ENCODE results near the gene L2HGDH. TPM values are rescaled to one million over a fixed set of nuclear protein-coding genes. Genes with fewer than 3 reads are reported as not detected.

Gene L2HGDH
- total RNA-seq, 2 experiments from 2014 or later = 8.7 to 19.8 TPM

DNA sequence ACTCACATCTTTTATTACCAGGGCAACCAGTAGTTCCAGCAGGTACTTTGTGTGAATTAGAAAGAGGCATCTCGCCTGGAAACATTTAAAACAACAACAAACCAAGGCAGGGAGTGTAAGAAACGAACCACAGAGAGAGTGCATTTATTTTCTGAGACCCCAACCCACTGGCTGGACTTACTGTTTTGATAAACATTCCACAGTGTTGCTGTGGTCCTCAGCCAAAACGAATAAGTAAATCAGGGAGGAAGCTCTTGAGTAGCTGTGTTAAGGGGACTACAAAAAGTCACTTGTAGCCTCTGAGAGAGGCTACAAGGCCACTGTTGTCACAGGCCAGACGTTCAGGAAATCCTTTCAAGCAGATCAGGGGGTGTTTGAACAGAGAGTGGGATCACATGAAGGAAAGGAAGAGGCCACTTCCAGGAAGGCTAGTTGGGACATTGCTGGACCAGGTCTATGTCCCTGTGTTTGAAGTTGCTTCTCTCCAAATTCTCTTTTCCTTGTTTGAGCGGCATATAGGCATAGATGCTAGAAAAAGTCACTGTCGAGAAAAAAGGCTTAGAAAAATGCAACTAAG is 33.9 kb upstream of the L2HGDH start:
- H3K27ac ChIP-seq (ENCODE audit: low read depth, low read length, poor library complexity, severe bottlenecking) = no peak overlapping the region
- intact Hi-C loops (cut with micrococcal nuclease; ENCODE audit: unreplicated experiment) = no loop called here
- POLR2A ChIA-PET = interaction anchor here (1.2 to 1.5 kb wide), 2 partner anchors 11 to 142 kb away, joined by 4 to 5 read pairs; no protein-coding TSS in a partner anchor

DNA sequence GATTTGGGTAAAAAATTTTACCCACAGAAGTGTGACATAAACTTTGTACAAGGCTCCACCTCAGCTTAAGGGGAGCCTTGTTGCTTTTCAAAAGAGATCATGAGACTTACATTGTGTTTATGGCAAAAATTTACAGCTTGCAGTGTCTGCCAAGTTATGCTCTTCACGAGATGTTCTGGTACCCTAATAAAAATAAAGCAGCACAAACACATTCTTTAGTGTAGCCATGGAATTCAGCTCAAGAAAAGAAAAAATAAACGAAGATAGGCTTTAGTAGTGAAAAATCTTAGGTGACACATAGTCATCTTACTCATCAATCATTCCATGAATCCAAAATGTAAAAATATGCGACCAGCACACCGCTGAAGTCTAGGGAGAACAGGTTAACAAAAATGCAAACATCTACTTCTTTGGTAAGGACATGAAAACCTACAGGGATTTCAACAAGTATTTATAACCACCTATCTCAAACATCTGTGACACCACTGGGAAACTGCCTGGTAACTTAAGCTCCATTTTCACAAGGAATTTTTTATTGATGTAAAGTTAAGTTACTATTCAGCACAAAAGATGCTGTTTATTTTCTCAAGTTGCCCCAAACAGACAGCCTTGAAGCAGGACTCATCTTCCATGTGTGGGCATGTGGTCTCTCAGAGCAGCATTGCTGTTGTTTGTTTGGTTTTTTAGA is 33.0 kb upstream of the L2HGDH start:
- no TSS peak for BruUV-seq (replicated peaks)
- H3K4me2 ChIP-seq (ENCODE audit: low read length) = no peak overlapping the region
- intact Hi-C loops (cut with micrococcal nuclease; ENCODE audit: unreplicated experiment) = no loop called here
- no peak overlapping the region for H2AFZ ChIP-seq (ENCODE audit: low read length)
- no peaks in the 10 kb centered on the region for H3K4me1 ChIP-seq (ENCODE audit: insufficient read depth, low read length, poor library complexity, severe bottlenecking)
- no peak overlapping the region for H3K27ac ChIP-seq (ENCODE audit: low read depth, low read length, poor library complexity, severe bottlenecking)
- CTCF ChIA-PET (ENCODE audit: unreplicated experiment) = no interaction called here
- POLR2A ChIA-PET = interaction anchor here (0.6 to 1.5 kb wide), 2 partner anchors 10 to 50 kb away, joined by 3 to 5 read pairs; no protein-coding TSS in a partner anchor
- H3K36me3 ChIP-seq (ENCODE audit: insufficient read depth, low read length) = no peaks in the 10 kb centered on the region
- TF ChIP-seq EZH2phosphoT487 (IDR thresholded peaks at IDR 0.05; ENCODE audit: borderline replicate concordance, low read depth, low read length) = no peak
- TF ChIP-seq, protein P1, sequence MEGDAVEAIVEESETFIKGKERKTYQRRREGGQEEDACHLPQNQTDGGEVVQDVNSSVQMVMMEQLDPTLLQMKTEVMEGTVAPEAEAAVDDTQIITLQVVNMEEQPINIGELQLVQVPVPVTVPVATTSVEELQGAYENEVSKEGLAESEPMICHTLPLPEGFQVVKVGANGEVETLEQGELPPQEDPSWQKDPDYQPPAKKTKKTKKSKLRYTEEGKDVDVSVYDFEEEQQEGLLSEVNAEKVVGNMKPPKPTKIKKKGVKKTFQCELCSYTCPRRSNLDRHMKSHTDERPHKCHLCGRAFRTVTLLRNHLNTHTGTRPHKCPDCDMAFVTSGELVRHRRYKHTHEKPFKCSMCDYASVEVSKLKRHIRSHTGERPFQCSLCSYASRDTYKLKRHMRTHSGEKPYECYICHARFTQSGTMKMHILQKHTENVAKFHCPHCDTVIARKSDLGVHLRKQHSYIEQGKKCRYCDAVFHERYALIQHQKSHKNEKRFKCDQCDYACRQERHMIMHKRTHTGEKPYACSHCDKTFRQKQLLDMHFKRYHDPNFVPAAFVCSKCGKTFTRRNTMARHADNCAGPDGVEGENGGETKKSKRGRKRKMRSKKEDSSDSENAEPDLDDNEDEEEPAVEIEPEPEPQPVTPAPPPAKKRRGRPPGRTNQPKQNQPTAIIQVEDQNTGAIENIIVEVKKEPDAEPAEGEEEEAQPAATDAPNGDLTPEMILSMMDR (conservative IDR thresholded peaks at IDR 0.05; ENCODE audit: low read length) = no peak
- H4K20me1 ChIP-seq (ENCODE audit: insufficient read depth, low read length) = no peaks in the 10 kb centered on the region
- H3K9me2 ChIP-seq (ENCODE audit: insufficient read depth, low read length) = no peaks in the 10 kb centered on the region
- no peak overlapping the region for H3K4me3 ChIP-seq (ENCODE audit: low read depth, low read length, poor library complexity, severe bottlenecking)
- no peaks in the 10 kb centered on the region for H3K9me3 ChIP-seq (ENCODE audit: low read length)
- H3K79me2 ChIP-seq (ENCODE audit: insufficient read depth, low read depth, low read length) = no peaks in the 10 kb centered on the region
- DNase-seq (ENCODE audit: low spot score) = no peak

More for the DNA sequence above, 33.9 kb upstream of the L2HGDH start:
- CTCF ChIA-PET (ENCODE audit: unreplicated experiment) = no interaction called here
- Histone ChIP-seq H3K79me2 (ENCODE audit: insufficient read depth, low read depth, low read length) (no peaks in the 10 kb centered on the region), H3K9me2 (ENCODE audit: insufficient read depth, low read length) (no peaks in the 10 kb centered on the region), H4K20me1 (ENCODE audit: insufficient read depth, low read length) (no peaks in the 10 kb centered on the region), H2AFZ (ENCODE audit: low read length) (no peak overlapping the region), H3K4me3 (ENCODE audit: low read depth, low read length, poor library complexity, severe bottlenecking) (no peak overlapping the region), H3K36me3 (ENCODE audit: insufficient read depth, low read length) (no peaks in the 10 kb centered on the region), H3K4me1 (ENCODE audit: insufficient read depth, low read length, poor library complexity, severe bottlenecking) (no peaks in the 10 kb centered on the region), H3K4me2 (ENCODE audit: low read length) (no peak overlapping the region), H3K9me3 (ENCODE audit: low read length) (no peaks in the 10 kb centered on the region)
- no peak for DNase-seq (ENCODE audit: low spot score)
- BruUV-seq (replicated peaks) = no TSS peak
- no peak for TF ChIP-seq EZH2phosphoT487 (IDR thresholded peaks at IDR 0.05; ENCODE audit: borderline replicate concordance, low read depth, low read length)
- TF ChIP-seq, protein P1 (conservative IDR thresholded peaks at IDR 0.05; ENCODE audit: low read length) = no peak
